Measurements from ENCODE around the gene LRRC75A.

DNA sequence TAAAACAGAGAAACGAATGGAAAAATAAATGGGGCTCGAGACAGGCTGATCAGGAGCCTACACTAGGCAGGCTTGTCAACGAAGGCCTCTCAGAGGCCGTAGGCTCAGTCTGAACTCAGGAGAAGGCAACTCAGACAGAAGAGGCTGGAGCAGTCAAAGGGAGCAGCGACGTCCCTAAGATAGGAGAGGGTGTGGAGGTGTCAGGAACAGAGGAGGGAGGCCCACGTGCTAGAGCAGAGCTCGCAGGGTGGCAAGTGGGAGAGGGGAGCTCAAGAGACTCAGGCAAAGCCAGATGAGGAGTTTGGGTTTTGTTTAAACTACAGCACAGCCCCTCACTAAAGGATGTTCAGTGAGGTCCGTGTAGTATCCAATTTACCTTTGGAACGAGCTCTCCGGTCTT is 32.7 kb downstream of the LRRC75A start:
- no peak for TF ChIP-seq POLR2A (IDR thresholded peaks at IDR 0.05)
- TF ChIP-seq, protein P1, sequence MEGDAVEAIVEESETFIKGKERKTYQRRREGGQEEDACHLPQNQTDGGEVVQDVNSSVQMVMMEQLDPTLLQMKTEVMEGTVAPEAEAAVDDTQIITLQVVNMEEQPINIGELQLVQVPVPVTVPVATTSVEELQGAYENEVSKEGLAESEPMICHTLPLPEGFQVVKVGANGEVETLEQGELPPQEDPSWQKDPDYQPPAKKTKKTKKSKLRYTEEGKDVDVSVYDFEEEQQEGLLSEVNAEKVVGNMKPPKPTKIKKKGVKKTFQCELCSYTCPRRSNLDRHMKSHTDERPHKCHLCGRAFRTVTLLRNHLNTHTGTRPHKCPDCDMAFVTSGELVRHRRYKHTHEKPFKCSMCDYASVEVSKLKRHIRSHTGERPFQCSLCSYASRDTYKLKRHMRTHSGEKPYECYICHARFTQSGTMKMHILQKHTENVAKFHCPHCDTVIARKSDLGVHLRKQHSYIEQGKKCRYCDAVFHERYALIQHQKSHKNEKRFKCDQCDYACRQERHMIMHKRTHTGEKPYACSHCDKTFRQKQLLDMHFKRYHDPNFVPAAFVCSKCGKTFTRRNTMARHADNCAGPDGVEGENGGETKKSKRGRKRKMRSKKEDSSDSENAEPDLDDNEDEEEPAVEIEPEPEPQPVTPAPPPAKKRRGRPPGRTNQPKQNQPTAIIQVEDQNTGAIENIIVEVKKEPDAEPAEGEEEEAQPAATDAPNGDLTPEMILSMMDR (IDR thresholded peaks at IDR 0.05) = no peak
